H54 (cell line): ENCODE results near the gene DLL1.

ENCODE experiments used
- DNase-seq: peaks from one replicate; pipeline ENCODE4 v3.0.0; 2011; ENCODE audit warnings: low spot score, mixed read lengths; ENCODE audit not compliant: insufficient read length
- FAIRE-seq: peaks from 3 replicates; lab custom pipeline; 2011; peaks lifted over from hg19 to GRCh38; lab: Jason Lieb, UNC
- POLR2A ChIP-seq: IDR thresholded peaks from 2 replicates; pipeline ENCODE4 v1.6.1; 2011; ENCODE audit warnings: low read depth, mild to moderate bottlenecking, low read length

Gene DLL1

GRCh38 chr6:170235391-170236125, 55.3 kb downstream of the DLL1 start:
- TF ChIP-seq POLR2A, result no peak
- DNase-seq (no peak), FAIRE-seq (no peak)

GRCh38 chr6:170234419-170234818, 56.5 kb downstream of the DLL1 start:
- DNase-seq (no peak), FAIRE-seq (no peak)
- TF ChIP-seq POLR2A, result no peak

GRCh38 chr6:170233286-170234205, 57.3 kb downstream of the DLL1 start:
- FAIRE-seq, result no peak
- DNase-seq, result no peak
- TF ChIP-seq POLR2A, result no peak
